IMR-90 (cell line): ENCODE results near the gene PTPRG. TPM values are rescaled to one million over a fixed set of nuclear protein-coding genes. Genes with fewer than 3 reads are reported as not detected.

Experiments
- ATAC-seq: fragments of 200-7000 bp; cut with Tn5 transposase; 2 replicates; pipeline ENCODE4 v1.9.1; 2020; ENCODE audit warnings: low read depth, mild to moderate bottlenecking, moderate library complexity
- BruUV-seq: library from RNA; stranded (reverse); fragments of 400-500 nt; replicated peaks from 2 replicates; lab custom pipeline; 2021; lab: Mats Ljungman, UMichigan
- CTCF ChIA-PET: fragments of 300-600 bp; formaldehyde crosslinking; extraction: SDS; loops from one replicate; lab custom pipeline; 2021; ENCODE audit warnings: antibody characterized with exemption; lab: Yijun Ruan, JAX
- POLR2A ChIA-PET: fragments of 300-600 bp; sonication (Branson Sonifier 250); formaldehyde crosslinking; loops from one replicate; lab custom pipeline; 2022; ENCODE audit warnings: antibody characterized with exemption; ENCODE audit not compliant: unreplicated experiment; lab: Charles Lee
- DNase-seq: peaks from one replicate; pipeline ENCODE4 v3.0.0; 2013
- H2AFZ ChIP-seq: replicated peaks from 2 replicates; pipeline ENCODE3; 2013; ENCODE audit warnings: low read length, mild to moderate bottlenecking; ENCODE audit not compliant: poor library complexity
- H2AK5ac ChIP-seq: 2 replicates; pipeline ENCODE4 v1.6.1; 2013; ENCODE audit warnings: low read depth, low read length, inconsistent platforms
- H2AK9ac ChIP-seq: replicated peaks from 2 replicates; pipeline ENCODE3; 2013; ENCODE audit warnings: mild to moderate bottlenecking, low read depth, low read length, moderate library complexity; ENCODE audit not compliant: poor library complexity
- H2BK120ac ChIP-seq: 2 replicates; pipeline ENCODE4 v1.6.1; 2013; ENCODE audit warnings: low read depth, low read length, inconsistent platforms
- H2BK15ac ChIP-seq: 3 replicates; pipeline ENCODE4 v1.6.1; 2013; ENCODE audit warnings: low read depth, low read length, inconsistent platforms
- H2BK20ac ChIP-seq: 2 replicates; pipeline ENCODE4 v1.6.1; 2013; ENCODE audit warnings: low read depth, mild to moderate bottlenecking, inconsistent platforms, low read length, moderate library complexity
- H2BK5ac ChIP-seq: 2 replicates; pipeline ENCODE4 v1.6.1; 2013; ENCODE audit warnings: mild to moderate bottlenecking, low read depth, low read length, inconsistent platforms; ENCODE audit not compliant: poor library complexity, severe bottlenecking
- H3K14ac ChIP-seq: replicated peaks from 2 replicates; pipeline ENCODE4 v1.6.1; 2013; ENCODE audit warnings: low read depth, low read length, inconsistent platforms
- H3K18ac ChIP-seq: 2 replicates; pipeline ENCODE4 v1.6.1; 2013; ENCODE audit warnings: low read depth, low read length, control low read depth
- H3K23ac ChIP-seq: 2 replicates; pipeline ENCODE4 v1.6.1; 2013; ENCODE audit warnings: low read depth, low read length, inconsistent platforms
- H3K27ac ChIP-seq: 2 replicates; pipeline ENCODE4 v1.5.1; 2013; ENCODE audit warnings: mild to moderate bottlenecking, control low read depth, low read length; ENCODE audit not compliant: insufficient read depth
- H3K27me3 ChIP-seq: 2 replicates; pipeline ENCODE4 v1.6.1; 2013; ENCODE audit warnings: low read length; ENCODE audit not compliant: control insufficient read depth, insufficient read depth
- H3K36me3 ChIP-seq: 2 replicates; pipeline ENCODE4 v1.6.1; 2013; ENCODE audit warnings: low read length, mixed read lengths; ENCODE audit not compliant: control insufficient read depth, insufficient read depth
- H3K4ac ChIP-seq: 2 replicates; pipeline ENCODE4 v1.6.1; 2013; ENCODE audit warnings: low read depth, low read length, inconsistent platforms
- H3K4me1 ChIP-seq: 2 replicates; pipeline ENCODE4 v1.6.1; 2013; ENCODE audit warnings: low read length, mixed read lengths; ENCODE audit not compliant: control insufficient read depth, insufficient read depth
- H3K4me2 ChIP-seq: 2 replicates; pipeline ENCODE4 v1.6.1; 2013; ENCODE audit warnings: low read depth, mild to moderate bottlenecking, control low read depth, low read length, moderate library complexity
- H3K4me3 ChIP-seq: 2 replicates; pipeline ENCODE4 v1.5.1; 2013; ENCODE audit warnings: low read depth, mild to moderate bottlenecking, control low read depth, low read length, moderate library complexity; ENCODE audit not compliant: insufficient read depth
- H3K56ac ChIP-seq: 2 replicates; pipeline ENCODE4 v1.6.1; 2013; ENCODE audit warnings: low read length, inconsistent platforms; ENCODE audit not compliant: insufficient read depth; ENCODE audit errors: extremely low read depth
- H3K79me1 ChIP-seq, 2 experiments: 2 replicates each; pipeline ENCODE4 v1.6.1; 2013; ENCODE audit warnings: low read length in 2 of 2, inconsistent platforms in 1 of 2, low read depth in 1 of 2
- H3K9ac ChIP-seq: 2 replicates; pipeline ENCODE4 v1.6.1; 2013; ENCODE audit warnings: low read depth, low read length, control low read depth
- H3K9me1 ChIP-seq: 2 replicates; pipeline ENCODE4 v1.6.1; 2013; ENCODE audit warnings: low read length, inconsistent platforms; ENCODE audit not compliant: insufficient read depth
- H3K9me3 ChIP-seq: 2 replicates; pipeline ENCODE4 v1.6.1; 2013; ENCODE audit warnings: low read length; ENCODE audit not compliant: control insufficient read depth, insufficient read depth
- H4K20me1 ChIP-seq: 2 replicates; pipeline ENCODE4 v1.6.1; 2013; ENCODE audit warnings: low read length, inconsistent platforms; ENCODE audit not compliant: insufficient read depth
- H4K5ac ChIP-seq: 2 replicates; pipeline ENCODE4 v1.6.1; 2013; ENCODE audit warnings: mild to moderate bottlenecking, low read depth, low read length, control low read depth
- H4K8ac ChIP-seq, 2 experiments: 2 replicates each; pipeline ENCODE4 v1.6.1; 2013; ENCODE audit warnings: low read depth in 2 of 2, low read length in 2 of 2, control low read depth in 1 of 2, inconsistent platforms in 1 of 2
- H4K91ac ChIP-seq: 2 replicates; pipeline ENCODE4 v1.6.1; 2013; ENCODE audit warnings: low read depth, low read length, inconsistent platforms; ENCODE audit not compliant: insufficient read depth
- CEBPB ChIP-seq: IDR thresholded peaks from 2 replicates; pipeline ENCODE4 v1.6.1; 2012; ENCODE audit warnings: low read depth, low read length, improper control_type of control experiment
- MAZ ChIP-seq: IDR thresholded peaks from 2 replicates; pipeline ENCODE4 v1.6.1; 2012; ENCODE audit warnings: low read depth, mild to moderate bottlenecking, low read length, improper control_type of control experiment, moderate library complexity, borderline replicate concordance
- POLR2A ChIP-seq: IDR thresholded peaks from 2 replicates; pipeline ENCODE4 v1.6.1; 2012; ENCODE audit warnings: mild to moderate bottlenecking, low read depth, low read length
- WGBS, 2 experiments: methylation state at CpG; one replicate each; pipeline versions ENCODE4 v1.1.5 to v1.1.7; 2013; ENCODE audit warnings: missing lambda C conversion rate in 2 of 2; ENCODE audit not compliant: insufficient read length in 1 of 2; ENCODE audit errors: extremely low coverage in 2 of 2; 5-methylcytosine and 5-hydroxymethylcytosine counted together
- dilution Hi-C: fragments of 300-500 bp; cut with HindIII; formaldehyde crosslinking; loops from one replicate; pipeline ENCODE4 v1.14.3; 2018; ENCODE audit warnings: low sequenced_read_pairs; ENCODE audit not compliant: unreplicated experiment
- in situ Hi-C: fragments of 300-500 bp; cut with MboI; formaldehyde crosslinking; loops from 3 replicates; pipeline ENCODE4 v1.14.3; 2019; ENCODE audit warnings: low sequenced_read_pairs, inconsistent platforms, mixed read lengths
- intact Hi-C: fragments of 100-400 bp; cut with micrococcal nuclease; formaldehyde crosslinking; loops from 2 replicates; pipeline ENCODE4 v1.10.0; 2022
- polyA plus RNA-seq, 3 experiments: library from polyadenylated mRNA; depleted of rRNA; stranded (reverse); fragments of >200 nt; gene quantifications; 2 replicates each; pipeline ENCODE4 v1.2.3, GENCODE V29; 2012; ENCODE audit warnings: low replicate concordance in 1 of 3
- total RNA-seq: library from RNA; depleted of rRNA; stranded (reverse); fragments of >200 nt; gene quantifications from 2 replicates; pipeline ENCODE4 v1.2.3, GENCODE V29; 2012

Gene PTPRG
- total and polyA plus RNA-seq, 2 of the 4 experiments (the other 2 are of a cell fraction), result 7.7 to 31.0 TPM

- H3K14ac ChIP-seq, result no peak overlapping the region
- H3K9me1 ChIP-seq, result peaks cover 3% of the 10 kb centered on the region; the same call in 1 of the 2 replicates
- ATAC-seq (peak; percentile 40; the same call in 1 of the 2 replicates), DNase-seq (peak; percentile 82)
- in situ Hi-C loops, result no loop called here
- no peak overlapping the region; the same call in 1 of the 2 replicates for H3K18ac ChIP-seq
- CTCF ChIA-PET, result no interaction called here
- BruUV-seq, result no TSS peak
- H3K9me3 ChIP-seq, result no peaks in the 10 kb centered on the region
- peak overlapping the region; percentile 71 for H2AFZ ChIP-seq
- no peak overlapping the region for H4K91ac ChIP-seq
- H2BK20ac ChIP-seq, result peak overlapping the region; percentile 57; the same call in 1 of the 2 replicates
- no peak overlapping the region for H2AK9ac ChIP-seq
- dilution Hi-C loops, result no loop called here
- H2BK5ac ChIP-seq, result peak overlapping the region; percentile 42
- H3K56ac ChIP-seq, result no peak overlapping the region
- H3K4me2 ChIP-seq, result no peak overlapping the region; the same call in 1 of the 2 replicates
- H2AK5ac ChIP-seq, result peak overlapping the region; percentile 66; the same call in 1 of the 2 replicates
- H3K4me3 ChIP-seq, result no peak overlapping the region
- peak overlapping the region in 1 of 2 experiments; percentile 74; a peak in 2 of 4 replicates for H4K8ac ChIP-seq
- H3K9ac ChIP-seq, result no peak overlapping the region
- TF ChIP-seq POLR2A (no peak), MAZ (peak; percentile 17; the same call in 1 of the 2 replicates), CEBPB (no peak)
- H3K4me1 ChIP-seq, result peaks cover 7% of the 10 kb centered on the region
- H4K20me1 ChIP-seq, result no peaks in the 10 kb centered on the region
- POLR2A ChIA-PET, result no interaction called here
- H3K79me1 ChIP-seq, result peaks cover 6 to 20% of the 10 kb centered on the region in 2 experiments; a peak in 3 of 4 replicates
- peak overlapping the region; percentile 25; the same call in 1 of the 3 replicates for H2BK15ac ChIP-seq
- H4K5ac ChIP-seq, result no peak overlapping the region; the same call in 1 of the 2 replicates
- peak overlapping the region; percentile 3; the same call in 1 of the 2 replicates for H3K4ac ChIP-seq
- no peaks in the 10 kb centered on the region for H3K27me3 ChIP-seq
- intact Hi-C loops, result no loop called here
- no peak overlapping the region for H3K23ac ChIP-seq
- H3K27ac ChIP-seq, result no peak overlapping the region; the same call in 1 of the 2 replicates
- peak overlapping the region; percentile 74; the same call in 1 of the 2 replicates for H2BK120ac ChIP-seq
- no CpG with 5 or more reads among the region's 3 CpGs for WGBS, 2 experiments
- no peaks in the 10 kb centered on the region for H3K36me3 ChIP-seq
Measured at GRCh38 chr3:61985020-61985419, 423.6 kb downstream of the PTPRG start.
